ENCODE results near the gene FLNB. TPM values are rescaled to one million over a fixed set of nuclear protein-coding genes. Genes with fewer than 3 reads are reported as not detected.

FLNB gene
- total RNA-seq, 2 donors from 2014 or later = 104 to 121 TPM

GRCh38 chr3:58099865-58100264 lies 91.6 kb downstream of the FLNB start:
- Histone ChIP-seq H3K4me3 (no peak overlapping the region), H3K4me1 (peaks cover 42% of the 10 kb centered on the region), H3K27me3 (no peaks in the 10 kb centered on the region), H3K36me3 (replicated peaks in 1 of 2; ENCODE audit: insufficient read depth in 1 of 2, low read depth in 2 of 2) (peaks cover 8 to 15% of the 10 kb centered on the region in 2 donors), H3K9me3 (no peaks in the 10 kb centered on the region), H3K27ac (no peak overlapping the region)
- ATAC-seq (no peak), DNase-seq (no peak)
- 90% methylated on average over 2 of the region's 2 CpGs for WGBS, 2 donors
- no peak for TF ChIP-seq POLR2A (IDR thresholded peaks at IDR 0.05)
- no peak for TF ChIP-seq CTCF (IDR thresholded peaks at IDR 0.05)
- intact Hi-C loops (cut with DNase I) = no loop called here

- Histone ChIP-seq H3K27me3 (no peaks in the 10 kb centered on the region), H3K36me3 (replicated peaks in 1 of 2; ENCODE audit: insufficient read depth in 1 of 2, low read depth in 2 of 2) (peaks cover 8 to 17% of the 10 kb centered on the region in 2 donors), H3K4me1 (peaks cover 46% of the 10 kb centered on the region), H3K9me3 (no peaks in the 10 kb centered on the region), H3K27ac (peak overlapping the region; percentile 75 to 85 (median 82)), H3K4me3 (no peak overlapping the region)
- TF ChIP-seq POLR2A (IDR thresholded peaks at IDR 0.05) (no peak), CTCF (IDR thresholded peaks at IDR 0.05) (no peak)
- ATAC-seq (peak; percentile 71), DNase-seq (peak; percentile 59 to 81 (median 72))
- WGBS, 2 donors = 18 to 35% methylated on average over 13 of the region's 13 CpGs
- intact Hi-C loops (cut with DNase I) = no loop called here
These were observed 93.5 kb downstream of the FLNB start for GRCh38 chr3:58101499-58102389.

- 26 to 34% methylated on average over 4 of the region's 4 CpGs for WGBS, 2 donors
- no peak for DNase-seq
These were observed 94.1 kb downstream of the FLNB start for GRCh38 chr3:58102390-58102750.

GRCh38 chr3:58102976-58103451 lies 94.8 kb downstream of the FLNB start:
- Histone ChIP-seq H3K4me1 (peaks cover 46% of the 10 kb centered on the region), H3K9me3 (no peaks in the 10 kb centered on the region), H3K36me3 (replicated peaks in 1 of 2; ENCODE audit: insufficient read depth in 1 of 2, low read depth in 2 of 2) (peaks cover 8 to 14% of the 10 kb centered on the region in 2 donors), H3K27ac (peak overlapping the region; percentile 75 to 85 (median 82)), H3K27me3 (no peaks in the 10 kb centered on the region), H3K4me3 (no peak overlapping the region)
- WGBS, 2 donors = 14 to 28% methylated on average over 10 of the region's 10 CpGs
- no peak for TF ChIP-seq CTCF (IDR thresholded peaks at IDR 0.05)
- TF ChIP-seq POLR2A (IDR thresholded peaks at IDR 0.05) = peak in 1 of 3 donors; percentile 40
- intact Hi-C loops (cut with DNase I) = no loop called here
- ATAC-seq (peak; percentile 80), DNase-seq (peak; percentile 69 to 83 (median 76))

More at GRCh38 chr3:58102390-58102750, 94.1 kb downstream of the FLNB start:
- H3K27me3 ChIP-seq = no peaks in the 10 kb centered on the region
- peaks cover 8 to 17% of the 10 kb centered on the region in 2 donors for H3K36me3 ChIP-seq (replicated peaks in 1 of 2; ENCODE audit: insufficient read depth in 1 of 2, low read depth in 2 of 2)
- peaks cover 46% of the 10 kb centered on the region for H3K4me1 ChIP-seq
- H3K27ac ChIP-seq = peak overlapping the region; percentile 75 to 85 (median 82)
- no peaks in the 10 kb centered on the region for H3K9me3 ChIP-seq
- no peak overlapping the region for H3K4me3 ChIP-seq
- no peak for ATAC-seq
- TF ChIP-seq POLR2A (IDR thresholded peaks at IDR 0.05) (no peak), CTCF (IDR thresholded peaks at IDR 0.05) (no peak)
- intact Hi-C loops (cut with DNase I) = no loop called here
